ELR (cell line): ENCODE results near the gene ZNF423.

Experiments
- DNase-seq: peaks from one replicate; pipeline ENCODE4 v3.0.0-alpha.2; 2015; ENCODE audit warnings: low read depth

The ZNF423 gene

GRCh38 chr16:49456763-49457162 is 399.1 kb downstream of the ZNF423 start:
- no peak for DNase-seq

GRCh38 chr16:49455991-49456745 is 399.7 kb downstream of the ZNF423 start:
- no peak for DNase-seq

- DNase-seq, result no peak
Observed at GRCh38 chr16:49455181-49455990, 400.5 kb downstream of the ZNF423 start.

- DNase-seq, result no peak
Observed at GRCh38 chr16:49454426-49455180, 401.3 kb downstream of the ZNF423 start.

GRCh38 chr16:49453983-49454382 is 401.9 kb downstream of the ZNF423 start:
- no peak for DNase-seq

GRCh38 chr16:49453021-49453420 is 402.9 kb downstream of the ZNF423 start:
- no peak for DNase-seq

- no peak for DNase-seq
Observed at GRCh38 chr16:49452578-49452977, 403.3 kb downstream of the ZNF423 start.

GRCh38 chr16:49452108-49452507 is 403.8 kb downstream of the ZNF423 start:
- no peak for DNase-seq

- DNase-seq, result no peak
Observed at GRCh38 chr16:49446805-49447204, 409.1 kb downstream of the ZNF423 start.

- no peak for DNase-seq
Observed at GRCh38 chr16:49443576-49443975, 412.3 kb downstream of the ZNF423 start.

- no peak for DNase-seq
Observed at GRCh38 chr16:49442805-49443204, 413.1 kb downstream of the ZNF423 start.

GRCh38 chr16:49441366-49441780 is 414.5 kb downstream of the ZNF423 start:
- no peak for DNase-seq

- DNase-seq, result no peak
Observed at GRCh38 chr16:49440156-49441065, 415.5 kb downstream of the ZNF423 start.

- no peak for DNase-seq
Observed at GRCh38 chr16:49439676-49440075, 416.2 kb downstream of the ZNF423 start.

GRCh38 chr16:49439050-49439449 is 416.9 kb downstream of the ZNF423 start:
- no peak for DNase-seq
